ENCODE measurements around the gene PROC.

Gene PROC

GRCh38 chr2:127401757-127402695, 16.2 kb upstream of the PROC start:
- DNase-seq = no peak
- H3K36me3 ChIP-seq (ENCODE audit: insufficient read depth, low read length) = no peaks in the 10 kb centered on the region
- no peak for ATAC-seq (ENCODE audit: insufficient read depth, low read depth)
- H4K20me1 ChIP-seq (ENCODE audit: insufficient read depth, low read length) = no peaks in the 10 kb centered on the region
- H2AFZ ChIP-seq (ENCODE audit: low read depth, low read length) = no peak overlapping the region
- TF ChIP-seq CTCF (IDR thresholded peaks at IDR 0.05; ENCODE audit: borderline replicate concordance, extremely low read depth, low read length, poor library complexity, severe bottlenecking) (no peak), EZH2 (IDR thresholded peaks at IDR 0.05; ENCODE audit: borderline replicate concordance, low read depth, low read length, severe bottlenecking) (no peak)
- H3K9ac ChIP-seq (ENCODE audit: low read depth, low read length) = no peak overlapping the region
- H3K9me3 ChIP-seq (ENCODE audit: insufficient read depth, low read length, severe bottlenecking) = no peaks in the 10 kb centered on the region
- H3K4me1 ChIP-seq (ENCODE audit: insufficient read depth, low read length) = peaks cover 2% of the 10 kb centered on the region
- H3K27ac ChIP-seq (ENCODE audit: low read length) = no peak overlapping the region
- H3K27me3 ChIP-seq (ENCODE audit: insufficient read depth, low read length, poor library complexity) = no peaks in the 10 kb centered on the region
- no peak overlapping the region for H3K4me3 ChIP-seq (ENCODE audit: low read depth in 1 of 2, low read length in 2 of 2)
- H3K79me2 ChIP-seq (ENCODE audit: insufficient read depth, low read length) = no peaks in the 10 kb centered on the region
- no peak overlapping the region for H3K4me2 ChIP-seq (ENCODE audit: insufficient read depth, low read length)

GRCh38 chr2:127403460-127403859, 14.8 kb upstream of the PROC start:
- Histone ChIP-seq H3K9me3 (ENCODE audit: insufficient read depth, low read length, severe bottlenecking) (no peaks in the 10 kb centered on the region), H3K4me3 (ENCODE audit: low read depth in 1 of 2, low read length in 2 of 2) (no peak overlapping the region), H3K79me2 (ENCODE audit: insufficient read depth, low read length) (no peaks in the 10 kb centered on the region), H3K9ac (ENCODE audit: low read depth, low read length) (no peak overlapping the region), H3K36me3 (ENCODE audit: insufficient read depth, low read length) (no peaks in the 10 kb centered on the region), H3K27ac (ENCODE audit: low read length) (no peak overlapping the region), H3K27me3 (ENCODE audit: insufficient read depth, low read length, poor library complexity) (no peaks in the 10 kb centered on the region), H2AFZ (ENCODE audit: low read depth, low read length) (no peak overlapping the region), H3K4me1 (ENCODE audit: insufficient read depth, low read length) (peaks cover 14% of the 10 kb centered on the region), H4K20me1 (ENCODE audit: insufficient read depth, low read length) (no peaks in the 10 kb centered on the region), H3K4me2 (ENCODE audit: insufficient read depth, low read length) (no peak overlapping the region)
- ATAC-seq (ENCODE audit: insufficient read depth, low read depth) (no peak), DNase-seq (no peak)
- TF ChIP-seq CTCF (IDR thresholded peaks at IDR 0.05; ENCODE audit: borderline replicate concordance, extremely low read depth, low read length, poor library complexity, severe bottlenecking) = no peak
- TF ChIP-seq EZH2 (IDR thresholded peaks at IDR 0.05; ENCODE audit: borderline replicate concordance, low read depth, low read length, severe bottlenecking) = no peak

GRCh38 chr2:127404466-127405254, 13.6 kb upstream of the PROC start:
- no peak for DNase-seq

More at GRCh38 chr2:127404466-127405254, 13.6 kb upstream of the PROC start:
- H3K9ac ChIP-seq (ENCODE audit: low read depth, low read length) = no peak overlapping the region
- H2AFZ ChIP-seq (ENCODE audit: low read depth, low read length) = no peak overlapping the region
- H3K36me3 ChIP-seq (ENCODE audit: insufficient read depth, low read length) = no peaks in the 10 kb centered on the region
- no peaks in the 10 kb centered on the region for H3K27me3 ChIP-seq (ENCODE audit: insufficient read depth, low read length, poor library complexity)
- TF ChIP-seq EZH2 (IDR thresholded peaks at IDR 0.05; ENCODE audit: borderline replicate concordance, low read depth, low read length, severe bottlenecking) (no peak), CTCF (IDR thresholded peaks at IDR 0.05; ENCODE audit: borderline replicate concordance, extremely low read depth, low read length, poor library complexity, severe bottlenecking) (no peak)
- no peaks in the 10 kb centered on the region for H3K9me3 ChIP-seq (ENCODE audit: insufficient read depth, low read length, severe bottlenecking)
- no peaks in the 10 kb centered on the region for H4K20me1 ChIP-seq (ENCODE audit: insufficient read depth, low read length)
- H3K4me3 ChIP-seq (ENCODE audit: low read depth in 1 of 2, low read length in 2 of 2) = no peak overlapping the region
- H3K79me2 ChIP-seq (ENCODE audit: insufficient read depth, low read length) = no peaks in the 10 kb centered on the region
- H3K4me1 ChIP-seq (ENCODE audit: insufficient read depth, low read length) = peaks cover 18% of the 10 kb centered on the region
- no peak overlapping the region for H3K4me2 ChIP-seq (ENCODE audit: insufficient read depth, low read length)
- H3K27ac ChIP-seq (ENCODE audit: low read length) = no peak overlapping the region
- no peak for ATAC-seq (ENCODE audit: insufficient read depth, low read depth)

All from DND-41 (cell line).